HepG2 (cell line): ENCODE measurements around the gene ESYT1. TPM values are rescaled to one million over a fixed set of nuclear protein-coding genes. Genes with fewer than 3 reads are reported as not detected.

Experiments used
- ARHGAP35 ChIP-seq: sonication (generic); formaldehyde crosslinking; IDR thresholded peaks from 2 replicates; pipeline ENCODE4 v1.9.0; 2022; ENCODE audit warnings: mild to moderate bottlenecking, inconsistent platforms, moderate library complexity, missing genetic modification reagents, borderline replicate concordance
- HOXA9 ChIP-seq: sonication (generic); formaldehyde crosslinking; IDR thresholded peaks from 2 replicates; pipeline ENCODE4 v1.8.1; 2022; ENCODE audit warnings: missing genetic modification reagents, mild to moderate bottlenecking, moderate library complexity, borderline replicate concordance
- KDM5B ChIP-seq: sonication (generic); formaldehyde crosslinking; IDR thresholded peaks from 2 replicates; pipeline ENCODE4 v1.4.0; 2020; ENCODE audit warnings: missing genetic modification reagents, mild to moderate bottlenecking, borderline replicate concordance
- MBNL3 ChIP-seq: fragments of 250-450 bp; sonication (Bioruptor Pico); conservative IDR thresholded peaks from 2 replicates; pipeline ENCODE4 v1.8.0; 2022; ENCODE audit warnings: mild to moderate bottlenecking, inconsistent platforms
- NR2F6 ChIP-seq, 2 experiments: IDR thresholded peaks; 2 replicates each; pipeline ENCODE4 v1.6.1; 2016; ENCODE audit warnings: antibody characterized with exemption in 1 of 2, mild to moderate bottlenecking in 1 of 2
- THAP11 ChIP-seq: IDR thresholded peaks from 2 replicates; pipeline ENCODE4 v1.6.1; 2016; ENCODE audit warnings: missing biosample characterization, missing genetic modification reagents
- ZNF354B ChIP-seq: sonication (generic); formaldehyde crosslinking; IDR thresholded peaks from 2 replicates; pipeline ENCODE4 v1.8.0; 2022; ENCODE audit warnings: mild to moderate bottlenecking, missing genetic modification reagents
- ZNF562 ChIP-seq: sonication (generic); formaldehyde crosslinking; IDR thresholded peaks from 2 replicates; pipeline ENCODE4 v1.8.0; 2022; ENCODE audit warnings: missing genetic modification reagents, borderline replicate concordance
- polyA plus RNA-seq, 8 experiments: library from polyadenylated mRNA; depleted of rRNA in 3 of 8; stranded (reverse) in 7 of 8; unstranded in 1 of 8; fragments of >200 nt; fragmentation: Illumina TruSeq in 4 of 8; extraction: Trizol in 4 of 8; gene quantifications; 2 replicates each; pipeline versions ENCODE4 v1.2.1 to v1.2.3, GENCODE V29; 2011 to 2016; ENCODE audit warnings: low read depth in 4 of 8, missing spikeins in 1 of 8, mixed read lengths in 1 of 8; ENCODE audit not compliant: insufficient read depth in 1 of 8
- total RNA-seq, 5 experiments: library from RNA; depleted of rRNA; stranded (reverse); fragments of >200 nt; fragmentation: Illumina TruSeq; extraction: Trizol; gene quantifications; 2 replicates each; pipeline ENCODE4 v1.2.3, GENCODE V29; 2016; ENCODE audit warnings: low read depth in 1 of 5
- TF ChIP-seq, protein P1 (sequence below): sonication (generic); formaldehyde crosslinking; IDR thresholded peaks from 2 replicates; pipeline ENCODE4 v1.4.0; 2020; ENCODE audit warnings: mild to moderate bottlenecking, missing genetic modification reagents
- TF ChIP-seq, protein P2 (sequence below), 2 experiments: sonication (generic) in 1 of 2; formaldehyde crosslinking in 1 of 2; IDR thresholded peaks; 2 replicates each; pipeline versions ENCODE4 v1.6.1 to v1.9.0; 2014 to 2022; ENCODE audit warnings: antibody characterized with exemption in 1 of 2, borderline replicate concordance in 1 of 2, inconsistent platforms in 1 of 2, low read depth in 1 of 2, missing genetic modification reagents in 1 of 2
- TF ChIP-seq, protein P3 (sequence below): sonication (generic); formaldehyde crosslinking; conservative IDR thresholded peaks from 2 replicates; pipeline ENCODE4 v1.4.0; 2020; ENCODE audit warnings: missing genetic modification reagents

Gene ESYT1
- total and polyA plus RNA-seq, 2 of the 13 experiments (the other 11 are each of a cell fraction or from before 2014, with no cell fraction given) = 66.9 to 71.0 TPM

DNA sequence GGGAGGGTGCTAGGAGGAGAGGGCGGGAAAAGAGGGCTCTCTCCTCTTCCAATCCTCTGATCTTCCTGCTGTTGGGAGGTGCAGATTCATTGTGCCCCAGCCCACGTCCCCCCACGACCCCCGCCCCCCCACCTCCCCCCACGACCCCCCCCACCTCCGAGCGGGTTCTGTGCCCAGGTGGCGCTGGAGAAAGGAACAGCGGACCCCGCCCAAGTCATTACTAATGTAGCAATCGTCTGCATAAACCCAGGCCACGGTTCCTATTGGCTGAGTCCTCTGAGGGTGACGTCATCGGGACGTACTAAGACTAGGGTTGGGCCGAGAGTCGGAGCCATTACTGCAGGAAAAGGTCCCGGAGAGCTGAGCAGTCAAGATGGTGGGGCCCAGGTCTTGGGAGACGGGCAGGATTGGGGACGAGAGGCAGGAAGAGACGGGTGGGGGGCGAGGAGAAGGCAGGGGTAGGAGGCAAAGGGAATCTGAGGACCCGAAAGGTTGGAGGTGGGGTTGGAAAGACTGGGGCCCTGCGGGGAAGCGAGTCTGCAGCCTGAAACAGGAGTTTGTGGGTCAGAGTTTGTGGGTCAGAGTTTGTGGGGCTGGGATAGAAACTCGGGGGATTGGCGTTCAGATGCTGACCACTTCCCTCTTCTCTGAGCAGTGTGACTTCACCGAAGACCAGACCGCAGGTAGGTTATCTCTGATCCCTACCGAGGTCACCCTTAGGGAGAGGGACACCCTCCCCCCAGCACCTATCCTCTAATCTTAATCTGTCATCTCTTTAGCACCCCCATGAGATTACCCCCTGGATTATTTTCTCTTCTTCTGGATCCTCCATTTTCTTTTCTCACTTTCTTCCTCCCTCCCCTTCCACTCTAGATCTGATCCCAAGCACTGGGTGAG, 30.2 kb downstream of the ESYT1 start, which contains the start of gene MYL6 (continued):
- TF ChIP-seq NR2F6 (IDR thresholded peaks at IDR 0.05) (no peak), NR2F6 (CRISPR knock-in tag; IDR thresholded peaks at IDR 0.05) (peak; percentile 7; the same call in 1 of the 2 replicates), ZNF562 (no peak), KDM5B (CRISPR knock-in tag) (no peak; the same call in none of the 2 replicates), MBNL3 (CRISPR knock-in tag) (no peak), ARHGAP35 (peak; percentile 48; the same call in 1 of the 2 replicates), ZNF354B (CRISPR knock-in tag) (0 out of 2 replicates have a peak, but pooled peaks have one; percentile 57), HOXA9 (CRISPR knock-in tag) (no peak), THAP11 (CRISPR knock-in tag) (0 out of 2 replicates have a peak, but pooled peaks have one; percentile 53)
- TF ChIP-seq, protein P1, sequence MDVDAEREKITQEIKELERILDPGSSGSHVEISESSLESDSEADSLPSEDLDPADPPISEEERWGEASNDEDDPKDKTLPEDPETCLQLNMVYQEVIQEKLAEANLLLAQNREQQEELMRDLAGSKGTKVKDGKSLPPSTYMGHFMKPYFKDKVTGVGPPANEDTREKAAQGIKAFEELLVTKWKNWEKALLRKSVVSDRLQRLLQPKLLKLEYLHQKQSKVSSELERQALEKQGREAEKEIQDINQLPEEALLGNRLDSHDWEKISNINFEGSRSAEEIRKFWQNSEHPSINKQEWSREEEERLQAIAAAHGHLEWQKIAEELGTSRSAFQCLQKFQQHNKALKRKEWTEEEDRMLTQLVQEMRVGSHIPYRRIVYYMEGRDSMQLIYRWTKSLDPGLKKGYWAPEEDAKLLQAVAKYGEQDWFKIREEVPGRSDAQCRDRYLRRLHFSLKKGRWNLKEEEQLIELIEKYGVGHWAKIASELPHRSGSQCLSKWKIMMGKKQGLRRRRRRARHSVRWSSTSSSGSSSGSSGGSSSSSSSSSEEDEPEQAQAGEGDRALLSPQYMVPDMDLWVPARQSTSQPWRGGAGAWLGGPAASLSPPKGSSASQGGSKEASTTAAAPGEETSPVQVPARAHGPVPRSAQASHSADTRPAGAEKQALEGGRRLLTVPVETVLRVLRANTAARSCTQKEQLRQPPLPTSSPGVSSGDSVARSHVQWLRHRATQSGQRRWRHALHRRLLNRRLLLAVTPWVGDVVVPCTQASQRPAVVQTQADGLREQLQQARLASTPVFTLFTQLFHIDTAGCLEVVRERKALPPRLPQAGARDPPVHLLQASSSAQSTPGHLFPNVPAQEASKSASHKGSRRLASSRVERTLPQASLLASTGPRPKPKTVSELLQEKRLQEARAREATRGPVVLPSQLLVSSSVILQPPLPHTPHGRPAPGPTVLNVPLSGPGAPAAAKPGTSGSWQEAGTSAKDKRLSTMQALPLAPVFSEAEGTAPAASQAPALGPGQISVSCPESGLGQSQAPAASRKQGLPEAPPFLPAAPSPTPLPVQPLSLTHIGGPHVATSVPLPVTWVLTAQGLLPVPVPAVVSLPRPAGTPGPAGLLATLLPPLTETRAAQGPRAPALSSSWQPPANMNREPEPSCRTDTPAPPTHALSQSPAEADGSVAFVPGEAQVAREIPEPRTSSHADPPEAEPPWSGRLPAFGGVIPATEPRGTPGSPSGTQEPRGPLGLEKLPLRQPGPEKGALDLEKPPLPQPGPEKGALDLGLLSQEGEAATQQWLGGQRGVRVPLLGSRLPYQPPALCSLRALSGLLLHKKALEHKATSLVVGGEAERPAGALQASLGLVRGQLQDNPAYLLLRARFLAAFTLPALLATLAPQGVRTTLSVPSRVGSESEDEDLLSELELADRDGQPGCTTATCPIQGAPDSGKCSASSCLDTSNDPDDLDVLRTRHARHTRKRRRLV (CRISPR knock-in tag) = 0 out of 2 replicates have a peak, but pooled peaks have one; percentile 49
- TF ChIP-seq, protein P2, sequence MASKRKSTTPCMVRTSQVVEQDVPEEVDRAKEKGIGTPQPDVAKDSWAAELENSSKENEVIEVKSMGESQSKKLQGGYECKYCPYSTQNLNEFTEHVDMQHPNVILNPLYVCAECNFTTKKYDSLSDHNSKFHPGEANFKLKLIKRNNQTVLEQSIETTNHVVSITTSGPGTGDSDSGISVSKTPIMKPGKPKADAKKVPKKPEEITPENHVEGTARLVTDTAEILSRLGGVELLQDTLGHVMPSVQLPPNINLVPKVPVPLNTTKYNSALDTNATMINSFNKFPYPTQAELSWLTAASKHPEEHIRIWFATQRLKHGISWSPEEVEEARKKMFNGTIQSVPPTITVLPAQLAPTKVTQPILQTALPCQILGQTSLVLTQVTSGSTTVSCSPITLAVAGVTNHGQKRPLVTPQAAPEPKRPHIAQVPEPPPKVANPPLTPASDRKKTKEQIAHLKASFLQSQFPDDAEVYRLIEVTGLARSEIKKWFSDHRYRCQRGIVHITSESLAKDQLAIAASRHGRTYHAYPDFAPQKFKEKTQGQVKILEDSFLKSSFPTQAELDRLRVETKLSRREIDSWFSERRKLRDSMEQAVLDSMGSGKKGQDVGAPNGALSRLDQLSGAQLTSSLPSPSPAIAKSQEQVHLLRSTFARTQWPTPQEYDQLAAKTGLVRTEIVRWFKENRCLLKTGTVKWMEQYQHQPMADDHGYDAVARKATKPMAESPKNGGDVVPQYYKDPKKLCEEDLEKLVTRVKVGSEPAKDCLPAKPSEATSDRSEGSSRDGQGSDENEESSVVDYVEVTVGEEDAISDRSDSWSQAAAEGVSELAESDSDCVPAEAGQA (IDR thresholded peaks at IDR 0.05; ENCODE audit: low read depth) = peak; percentile 58; the same call in 1 of the 2 replicates
- TF ChIP-seq, protein P2 (CRISPR knock-in tag; IDR thresholded peaks at IDR 0.05; ENCODE audit: borderline replicate concordance) = no peak
- TF ChIP-seq, protein P3, sequence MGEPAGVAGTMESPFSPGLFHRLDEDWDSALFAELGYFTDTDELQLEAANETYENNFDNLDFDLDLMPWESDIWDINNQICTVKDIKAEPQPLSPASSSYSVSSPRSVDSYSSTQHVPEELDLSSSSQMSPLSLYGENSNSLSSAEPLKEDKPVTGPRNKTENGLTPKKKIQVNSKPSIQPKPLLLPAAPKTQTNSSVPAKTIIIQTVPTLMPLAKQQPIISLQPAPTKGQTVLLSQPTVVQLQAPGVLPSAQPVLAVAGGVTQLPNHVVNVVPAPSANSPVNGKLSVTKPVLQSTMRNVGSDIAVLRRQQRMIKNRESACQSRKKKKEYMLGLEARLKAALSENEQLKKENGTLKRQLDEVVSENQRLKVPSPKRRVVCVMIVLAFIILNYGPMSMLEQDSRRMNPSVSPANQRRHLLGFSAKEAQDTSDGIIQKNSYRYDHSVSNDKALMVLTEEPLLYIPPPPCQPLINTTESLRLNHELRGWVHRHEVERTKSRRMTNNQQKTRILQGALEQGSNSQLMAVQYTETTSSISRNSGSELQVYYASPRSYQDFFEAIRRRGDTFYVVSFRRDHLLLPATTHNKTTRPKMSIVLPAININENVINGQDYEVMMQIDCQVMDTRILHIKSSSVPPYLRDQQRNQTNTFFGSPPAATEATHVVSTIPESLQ (CRISPR knock-in tag) = 0 out of 2 replicates have a peak, but pooled peaks have one; percentile 39
